Measurements from ENCODE around the gene DDN.

Gene DDN

DNA sequence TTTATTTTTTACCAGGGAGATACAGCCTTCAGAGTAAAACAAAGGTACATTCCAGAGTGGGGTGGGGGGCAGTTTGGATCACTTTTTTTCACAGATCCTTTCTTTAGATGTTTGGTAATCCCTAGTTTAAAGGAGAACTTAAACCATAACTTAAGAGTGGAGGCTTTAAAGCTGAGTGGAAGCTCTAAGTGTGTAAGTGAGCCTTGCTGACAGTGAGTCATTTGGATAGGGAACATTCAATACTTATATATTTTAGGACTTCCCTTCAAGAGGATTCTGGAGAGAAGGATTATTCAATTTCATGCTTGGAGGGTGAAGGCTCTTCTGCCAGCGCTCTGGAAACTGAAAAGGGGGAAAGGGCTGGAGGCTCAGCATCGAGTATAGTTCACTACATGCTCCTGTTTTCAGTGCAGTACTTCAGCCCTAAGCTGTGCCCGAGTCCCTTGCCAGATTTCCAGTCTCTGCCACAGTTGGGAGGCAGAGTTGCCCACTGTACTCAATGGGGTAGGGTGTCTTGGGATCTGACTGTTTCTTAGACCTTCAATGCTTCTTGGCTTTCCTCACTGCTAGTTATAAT lies 11.0 kb upstream of the DDN start:
- DNase-seq = no peak

DNA sequence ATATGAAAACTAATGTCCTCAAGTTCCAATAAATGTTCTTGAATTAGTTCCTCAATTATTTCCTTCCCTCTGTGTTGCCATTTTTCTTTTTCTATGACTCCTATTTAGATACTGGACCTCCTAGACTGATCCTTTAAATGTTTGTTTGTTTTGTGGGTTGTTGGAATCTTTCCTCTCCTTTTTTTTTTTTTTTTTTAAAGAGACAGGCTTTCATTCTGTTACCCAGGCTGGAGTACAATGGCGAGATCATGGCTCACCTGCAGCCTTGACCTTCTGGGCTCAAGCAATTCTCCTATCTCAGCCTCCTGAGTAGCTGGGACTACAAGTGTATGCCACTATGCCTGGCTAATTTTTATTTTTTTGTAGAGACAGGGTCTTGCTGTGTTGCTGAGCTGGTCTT lies 9.8 kb upstream of the DDN start:
- DNase-seq = no peak

DNA sequence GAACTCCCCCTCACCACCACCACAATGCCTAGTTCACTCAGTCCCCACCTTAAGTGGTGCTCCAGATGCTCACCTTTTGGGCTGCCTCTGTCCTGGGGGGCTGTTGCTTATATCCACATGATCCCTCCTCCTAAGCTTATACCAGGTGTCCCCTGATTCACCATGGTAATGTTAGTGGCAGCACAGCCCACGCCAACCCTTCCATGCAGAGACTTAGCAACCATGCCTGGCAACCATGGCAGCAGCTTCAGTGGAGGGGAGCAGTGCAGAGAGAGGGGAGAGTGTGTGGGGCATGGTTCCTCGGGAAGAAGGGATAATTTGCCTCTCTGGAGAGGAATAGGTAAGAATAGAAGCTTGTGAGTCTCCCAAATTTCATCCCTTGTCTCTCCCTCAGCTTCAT lies 1.2 kb upstream of the DDN start:
- DNase-seq = no peak

DNA sequence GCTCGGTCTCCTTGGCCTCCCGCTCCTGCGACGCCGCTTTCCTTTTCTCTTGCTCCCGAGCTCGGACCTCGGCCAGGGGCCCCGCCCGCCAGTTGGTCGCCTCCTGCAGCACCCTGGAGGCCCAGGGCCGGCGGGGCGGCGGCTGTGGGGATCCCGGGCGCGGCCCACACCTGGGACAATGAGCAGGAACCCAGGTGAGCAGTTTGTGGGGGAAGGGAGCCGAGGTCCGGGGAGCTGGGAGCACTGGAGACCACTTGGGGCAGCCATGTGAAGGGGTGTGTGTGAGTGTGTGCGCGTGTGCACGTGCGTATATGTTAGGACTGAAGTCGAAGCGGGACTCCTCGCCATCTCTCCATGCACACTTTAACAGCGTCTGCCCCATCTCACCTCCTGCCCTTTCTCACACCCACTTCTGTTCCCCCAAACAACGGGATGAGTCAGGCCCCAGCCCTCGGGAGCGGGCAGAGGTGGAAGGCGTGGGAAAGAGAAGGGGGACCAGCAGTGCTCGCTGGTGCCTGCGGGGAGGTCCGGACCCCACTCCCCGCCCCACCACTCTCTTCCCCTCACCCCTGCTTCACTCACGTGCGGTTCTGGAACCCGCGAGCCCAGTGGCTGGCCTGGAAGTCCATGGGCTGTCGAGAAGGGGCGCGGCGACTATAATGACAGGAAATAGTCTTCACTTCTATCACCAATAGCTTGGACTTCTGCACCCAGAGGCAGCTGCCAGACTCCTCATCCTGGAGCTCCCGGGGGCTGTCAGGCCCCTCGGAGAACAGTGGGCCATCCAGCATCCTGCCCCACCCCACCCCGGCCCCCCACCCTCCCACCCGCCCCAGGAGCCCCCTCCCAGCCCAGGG lies 450 bp downstream of the DDN start:
- peak; percentile 49 for DNase-seq

DNA sequence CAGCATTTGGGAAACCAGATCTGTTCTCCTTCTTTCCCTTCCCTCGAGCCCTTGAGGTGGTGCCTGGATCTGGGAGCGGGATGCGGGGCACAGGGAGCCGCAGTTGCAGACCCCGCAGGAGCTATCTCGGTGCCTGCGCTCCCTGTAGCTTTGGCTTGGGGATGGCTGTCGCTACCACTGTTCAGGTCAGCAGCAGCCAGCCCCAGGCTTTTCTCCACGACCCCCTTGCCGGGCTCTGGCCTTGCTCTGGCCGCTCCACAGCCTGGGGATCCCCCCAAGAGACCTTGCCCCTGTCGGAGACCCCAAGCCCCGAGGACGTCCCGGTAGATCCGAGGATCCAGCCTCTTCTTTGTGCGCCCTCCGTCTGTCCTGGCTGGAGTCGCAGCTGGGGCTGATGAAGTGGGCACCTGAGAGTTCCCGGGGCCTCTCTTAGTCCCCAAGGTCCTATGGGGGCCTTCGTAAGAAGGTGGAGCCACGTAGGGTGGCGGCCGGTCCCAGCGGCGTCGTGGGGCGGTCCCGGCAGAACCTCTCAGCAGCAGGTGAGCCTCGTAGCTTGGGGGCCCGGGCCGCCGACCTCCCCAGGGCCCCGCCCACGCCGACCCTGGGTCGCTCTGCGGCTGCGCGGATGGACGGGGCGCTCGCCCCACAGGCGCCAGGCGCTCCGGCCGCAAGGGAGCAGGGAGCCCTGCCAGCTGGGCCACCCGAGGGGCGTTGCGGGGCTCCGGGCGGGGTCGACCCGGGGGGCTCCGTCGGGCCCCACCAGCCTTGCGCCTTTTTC lies 1.3 kb downstream of the DDN start:
- peak; percentile 48 for DNase-seq

DNA sequence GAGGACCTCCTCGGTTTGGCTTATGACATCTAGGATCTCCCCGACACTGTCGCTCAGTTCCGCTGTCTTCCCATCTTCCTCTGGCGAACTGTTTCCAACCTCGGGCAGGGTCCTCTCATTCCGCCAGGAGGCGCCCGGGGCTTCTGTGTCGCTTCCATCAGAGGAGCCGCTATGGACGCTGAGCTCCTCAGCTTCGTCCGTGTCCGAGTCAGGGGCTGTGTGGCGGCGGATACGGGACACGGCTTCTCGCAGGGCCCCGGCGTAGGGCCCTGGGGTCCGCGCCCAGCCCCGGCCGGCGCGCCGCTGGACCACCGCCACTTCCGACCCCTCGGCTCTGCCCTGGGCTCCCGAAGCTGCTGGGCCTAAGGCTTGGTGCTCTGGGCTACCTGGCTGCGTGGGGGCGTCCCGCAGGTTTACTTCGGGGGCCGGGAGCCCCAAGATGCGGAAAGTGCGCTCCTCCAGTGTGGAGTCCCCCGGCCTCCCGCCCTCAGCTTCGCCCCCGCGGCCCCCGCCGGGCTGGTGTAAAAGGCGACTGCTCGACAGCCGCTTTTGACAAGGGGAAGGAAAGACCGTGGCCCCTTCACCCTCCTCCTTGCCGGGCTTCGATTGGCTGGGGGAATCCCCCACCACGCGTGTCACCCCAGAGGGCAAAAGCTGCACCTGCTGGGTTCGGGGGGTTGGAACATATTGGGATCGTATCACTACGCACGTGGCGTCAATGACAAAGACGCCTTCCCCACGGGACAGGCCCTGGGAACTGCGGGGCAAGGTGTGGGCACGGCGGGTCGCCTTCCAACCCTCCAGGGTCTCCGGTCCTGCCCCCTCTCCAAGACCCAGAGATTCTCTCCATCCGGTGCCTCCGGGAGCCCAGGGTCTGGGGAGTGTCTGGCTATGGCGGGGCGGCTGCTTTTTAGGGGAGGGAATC lies 2.1 kb downstream of the DDN start:
- peak; percentile 94 for DNase-seq

DNA sequence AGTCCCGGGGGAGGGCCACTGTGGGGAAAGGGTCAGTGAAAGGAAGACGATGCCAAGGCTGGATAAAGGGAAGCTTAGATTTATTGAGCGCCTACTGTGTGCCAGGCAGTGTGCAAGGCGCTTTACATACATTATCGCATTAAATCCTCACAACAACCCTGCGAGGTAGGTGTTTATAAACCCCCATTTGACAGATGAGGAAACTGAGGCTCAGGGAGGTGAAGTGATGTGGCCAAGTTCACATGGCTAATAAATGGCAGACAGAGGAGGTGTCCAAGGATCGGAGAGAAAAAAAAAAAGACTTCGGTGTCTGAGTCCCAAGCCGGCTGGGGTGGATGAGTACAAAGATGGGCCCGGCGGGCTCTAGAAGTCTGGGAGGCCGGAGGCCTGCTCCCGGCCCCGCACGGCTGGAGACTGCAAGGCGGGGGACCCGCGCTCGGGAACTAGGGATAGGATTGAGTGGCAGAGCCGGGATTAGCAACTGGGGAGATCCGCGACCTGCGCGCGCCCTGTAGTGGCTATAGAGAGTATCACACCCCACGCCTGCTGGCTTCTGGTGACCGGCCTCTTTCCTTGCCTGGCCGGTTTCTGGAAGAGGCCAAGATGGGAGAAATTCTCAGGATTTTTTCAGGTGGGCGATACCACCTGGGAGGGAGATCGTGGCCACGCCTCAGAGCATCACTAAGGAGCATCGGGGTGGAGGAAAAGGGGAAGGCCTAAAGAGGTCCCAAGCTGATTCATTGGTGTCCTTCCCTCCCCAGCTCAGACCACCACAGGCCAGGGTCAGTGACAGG lies 3.9 kb downstream of the DDN start:
- peak; percentile 81 for DNase-seq

DNA sequence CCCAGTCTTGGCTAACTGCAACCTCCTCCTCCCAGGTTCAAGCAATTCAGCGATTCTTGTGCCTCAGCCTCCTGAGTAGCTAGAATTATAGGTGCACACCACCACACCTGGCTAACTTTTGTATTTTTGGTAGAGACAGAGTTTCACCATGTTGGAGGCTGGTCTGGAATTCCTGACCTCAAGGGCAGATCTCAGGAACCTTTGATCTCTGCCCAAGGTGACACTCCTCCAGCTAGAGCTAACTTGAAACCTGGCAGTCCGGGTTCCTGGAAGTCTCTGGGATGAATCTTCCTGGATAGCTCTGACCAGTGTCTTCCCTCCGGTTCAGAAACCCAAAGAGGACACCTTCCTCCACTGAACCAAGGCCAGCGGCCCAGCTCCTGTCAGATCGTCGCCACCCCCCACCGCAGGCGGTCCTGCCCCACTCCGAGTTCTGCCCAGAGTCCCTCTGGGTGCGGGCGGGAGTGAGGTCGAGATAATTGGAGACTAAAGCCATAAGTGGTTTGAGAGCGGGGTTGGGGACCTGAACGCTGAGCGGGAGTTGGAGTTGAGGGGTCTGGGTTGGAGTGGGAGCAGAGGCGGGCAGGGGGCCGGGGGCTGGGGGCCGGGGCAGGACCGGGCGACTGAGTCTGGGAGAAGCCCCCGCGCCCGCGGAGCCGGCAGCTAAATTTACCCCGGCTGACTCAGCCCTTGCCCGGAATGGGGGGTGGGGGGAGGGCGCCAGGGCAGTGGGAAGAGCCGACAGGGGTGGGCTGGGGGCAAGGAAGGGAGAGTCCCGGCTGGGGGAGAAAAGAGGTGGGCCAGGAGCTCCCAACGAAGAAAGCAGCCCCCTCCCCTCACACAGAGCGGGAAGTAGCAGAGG lies 4.7 kb downstream of the DDN start:
- DNase-seq = no peak

DNA sequence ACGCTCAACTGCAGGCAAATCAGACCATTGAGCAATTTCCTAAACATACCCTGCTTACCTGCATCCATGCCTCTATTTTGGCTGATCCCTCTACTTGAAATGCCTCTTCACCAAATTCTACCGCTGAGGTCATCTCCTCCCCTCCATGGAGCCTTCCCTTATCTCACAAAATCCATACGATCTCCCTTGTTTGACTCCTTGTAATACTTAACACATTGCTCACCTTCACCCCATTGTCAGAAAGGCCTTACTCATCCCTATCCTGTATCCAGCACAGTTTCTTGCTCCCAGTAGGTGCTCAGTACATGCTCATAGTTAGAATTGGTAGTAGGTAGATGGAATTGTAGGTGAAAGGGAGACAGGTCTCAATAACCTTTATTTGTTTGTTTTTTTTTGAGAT lies 5.4 kb downstream of the DDN start:
- no peak for DNase-seq

DNA sequence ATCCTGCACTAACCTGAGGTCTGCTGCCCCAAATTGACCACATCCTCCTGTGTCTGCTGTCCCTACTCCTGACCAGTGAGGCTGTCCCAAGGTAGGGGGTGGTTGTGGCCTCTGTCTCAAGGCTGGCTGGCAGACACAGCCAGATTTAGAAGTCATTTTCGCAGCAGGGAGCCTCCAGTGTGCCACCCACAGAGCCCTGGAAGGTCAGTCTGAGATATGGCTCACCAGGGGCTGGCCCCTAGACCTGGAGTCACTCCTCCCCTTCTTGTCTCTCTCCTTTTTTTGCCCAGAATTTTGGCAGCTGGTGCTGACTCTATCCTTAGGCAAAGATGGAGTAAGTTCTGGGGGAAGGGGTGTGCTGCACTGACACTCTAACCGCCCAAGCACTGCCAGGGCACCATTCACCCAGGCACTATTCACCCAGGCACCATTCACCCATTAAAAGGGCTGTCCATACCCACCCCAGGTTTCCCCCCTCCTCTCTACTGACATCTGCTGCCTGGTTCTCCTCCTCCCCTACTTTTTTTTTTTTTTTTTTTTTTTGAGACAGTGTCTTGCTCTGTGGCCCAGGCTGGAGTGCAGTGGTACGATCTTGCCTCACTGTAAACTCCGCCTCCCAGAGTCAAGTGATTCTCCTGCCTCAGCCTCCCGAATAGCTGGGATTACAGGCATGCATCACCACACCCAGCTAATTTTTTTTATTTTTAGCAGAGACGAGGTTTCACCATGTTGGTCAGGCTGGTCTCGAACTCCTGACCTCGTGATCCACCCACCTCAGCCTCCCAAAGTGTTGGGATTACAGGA lies 7.7 kb downstream of the DDN start:
- DNase-seq = no peak

DNA sequence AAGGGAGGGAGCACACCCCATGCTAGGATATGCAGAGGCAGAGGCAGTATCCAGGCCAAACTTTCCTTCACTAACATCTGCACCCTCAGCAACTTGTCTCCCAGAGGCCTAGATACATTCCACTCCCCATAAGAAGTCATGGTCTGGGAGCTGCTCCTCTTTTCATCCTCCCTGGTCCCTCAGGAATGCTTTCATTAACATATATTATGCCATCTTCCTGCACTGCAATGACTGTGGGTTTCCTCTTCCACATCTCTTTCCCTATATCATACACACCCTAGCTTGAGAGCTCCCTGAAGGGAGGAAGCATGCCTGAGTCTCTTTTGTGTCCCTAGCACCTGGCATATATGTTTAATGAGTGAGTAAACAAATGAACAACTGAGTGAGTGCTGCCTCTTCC lies 8.6 kb downstream of the DDN start:
- no peak for DNase-seq

DNA sequence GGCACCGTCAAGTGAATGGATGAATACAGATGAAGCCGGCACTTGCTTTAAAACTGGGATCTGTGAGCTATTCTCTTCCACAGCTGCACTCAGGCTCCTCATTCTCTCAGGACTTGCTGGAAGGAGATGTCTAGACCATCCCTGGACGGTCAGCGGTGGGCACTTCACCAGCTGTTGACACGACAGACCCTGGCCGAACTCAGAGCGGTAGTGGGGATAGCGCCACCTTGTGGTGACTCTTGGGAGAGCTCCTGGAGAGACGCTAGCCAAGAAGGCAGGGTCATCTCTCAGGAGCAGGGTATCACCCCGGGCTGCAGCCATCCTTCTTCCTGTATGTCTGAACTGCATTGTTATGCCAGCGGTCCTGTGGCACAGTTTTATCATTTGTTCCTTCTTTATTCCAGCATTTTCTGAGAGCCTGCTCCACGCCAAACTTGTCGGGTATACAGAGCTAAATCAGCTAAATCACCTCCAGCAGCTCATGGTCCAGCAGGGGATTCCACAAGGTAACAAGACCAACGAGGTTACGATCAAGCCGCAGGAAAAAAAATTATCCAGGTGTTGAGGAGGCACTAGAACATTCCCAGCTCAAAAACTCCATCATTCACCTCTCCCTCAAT lies 11.0 kb downstream of the DDN start:
- DNase-seq = peak; percentile 77

DNA sequence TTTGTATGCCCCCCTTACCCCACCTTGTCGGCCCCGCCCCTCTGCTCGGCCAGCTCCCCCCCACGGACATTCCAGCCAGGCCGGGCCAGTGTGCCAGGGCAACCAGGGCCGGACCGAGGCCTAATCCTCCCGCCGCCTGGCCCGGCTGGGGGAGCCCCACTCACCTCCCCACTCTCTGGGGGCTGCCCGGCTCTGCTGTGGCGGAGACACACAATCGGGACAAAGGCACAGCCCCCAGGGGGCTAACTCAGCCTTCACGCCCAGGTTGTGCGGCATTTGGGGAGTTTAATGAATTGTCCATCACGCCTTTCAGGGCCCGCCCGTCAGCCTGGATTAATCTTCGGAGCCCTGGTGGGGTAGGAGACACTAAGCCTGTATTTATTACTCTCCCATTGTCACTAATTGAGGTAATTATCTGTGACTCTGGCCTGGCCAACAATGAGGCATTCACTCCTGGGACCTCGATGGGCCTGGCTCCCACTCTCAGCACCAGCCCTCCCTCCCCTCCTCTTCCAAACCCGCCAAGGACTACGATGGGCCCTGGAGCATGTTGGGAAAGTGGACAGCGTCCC lies 12.4 kb downstream of the DDN start:
- DNase-seq = no peak

DNA sequence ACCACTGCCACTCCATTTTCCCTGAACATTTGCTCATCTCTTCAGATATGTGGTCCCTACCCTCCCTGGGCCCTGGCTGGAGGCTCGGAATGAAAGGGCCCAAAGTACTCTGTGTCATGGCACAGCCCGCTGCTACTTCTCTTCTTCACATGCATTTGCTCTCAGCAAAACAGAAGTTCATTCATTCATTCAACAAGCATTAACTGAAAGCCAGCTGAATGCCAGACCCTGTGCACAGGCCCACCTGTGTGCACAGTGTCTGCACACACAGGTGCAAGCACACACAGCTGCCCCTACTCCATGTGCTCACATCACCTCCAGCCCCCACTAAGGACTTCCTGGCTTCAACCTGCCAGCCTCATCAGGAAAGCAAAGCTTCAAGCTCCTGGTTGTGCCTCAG lies 13.3 kb downstream of the DDN start:
- DNase-seq = no peak

DNA sequence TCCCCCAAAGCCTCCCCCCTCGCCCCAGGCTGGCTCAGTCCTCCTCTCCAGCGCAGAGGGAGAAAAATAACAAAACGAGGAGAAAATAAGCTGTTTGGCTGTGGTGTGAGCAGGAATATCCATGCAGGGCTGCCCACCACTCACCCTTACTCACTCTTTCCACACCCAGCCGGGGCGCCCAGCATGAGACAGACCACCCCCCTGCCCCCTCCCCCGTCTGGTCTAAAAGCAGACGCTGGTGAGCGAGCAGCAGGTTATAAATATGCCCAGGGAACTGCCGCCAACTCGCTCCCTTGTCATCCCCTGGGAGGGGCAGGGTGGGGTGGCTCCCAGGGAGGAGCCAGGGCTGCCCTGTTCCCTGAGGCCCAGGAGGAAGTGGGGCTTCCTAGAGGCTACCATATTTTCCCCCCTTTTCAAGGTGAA lies 13.7 kb downstream of the DDN start:
- DNase-seq = no peak

DNA sequence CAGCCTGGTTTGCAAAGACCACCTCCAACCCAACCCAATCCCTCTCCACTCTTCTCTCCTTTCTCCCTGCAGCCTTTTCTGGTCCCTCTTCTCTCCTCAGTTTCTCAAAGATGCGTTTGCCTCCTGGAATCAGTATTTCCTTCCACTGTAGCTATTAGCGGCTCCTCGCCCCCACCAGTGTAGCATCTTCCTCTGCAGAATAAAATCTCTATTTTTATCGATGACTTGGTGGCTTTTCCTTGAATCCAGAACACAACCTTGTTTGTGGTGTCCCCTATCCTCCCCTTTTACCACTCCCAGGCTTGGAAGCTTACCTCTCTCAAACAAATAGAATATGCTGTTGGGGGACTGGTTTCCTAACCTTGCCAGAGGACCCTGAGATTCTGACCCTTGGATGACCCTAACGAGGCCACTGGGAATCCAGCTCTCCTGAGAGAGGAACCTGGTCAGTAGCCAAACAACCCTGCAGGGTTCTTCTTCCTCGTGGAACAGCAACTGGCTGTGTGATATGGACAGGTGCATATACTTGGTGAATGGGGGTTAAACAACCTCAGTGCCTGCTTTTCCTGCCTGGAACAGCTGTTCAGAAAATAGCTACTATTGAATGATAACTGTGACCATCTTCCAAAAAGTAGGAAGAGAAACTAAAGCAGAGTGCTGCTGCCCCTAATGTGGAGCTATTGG lies 16.6 kb downstream of the DDN start:
- no peak for DNase-seq

DNA sequence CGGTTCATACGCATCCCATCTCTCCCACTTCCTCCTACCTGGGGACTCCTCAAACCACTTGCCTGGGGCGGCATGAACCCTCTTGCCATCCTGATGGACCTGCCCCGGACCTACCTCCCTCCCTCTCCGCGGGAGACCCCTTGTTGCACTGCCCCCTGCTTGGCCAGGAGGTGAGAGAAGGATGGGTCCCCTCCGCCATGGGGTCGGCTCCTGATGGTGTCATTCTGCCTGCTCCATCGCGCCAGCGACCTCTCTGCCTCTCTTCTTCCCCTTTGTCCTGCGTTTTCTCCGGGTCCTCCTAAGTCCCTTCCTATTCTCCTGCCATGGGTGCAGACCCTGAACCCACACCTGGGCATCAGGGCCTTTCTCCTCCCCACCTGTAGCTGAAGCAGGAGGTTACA lies 17.4 kb downstream of the DDN start:
- DNase-seq = no peak

DNA sequence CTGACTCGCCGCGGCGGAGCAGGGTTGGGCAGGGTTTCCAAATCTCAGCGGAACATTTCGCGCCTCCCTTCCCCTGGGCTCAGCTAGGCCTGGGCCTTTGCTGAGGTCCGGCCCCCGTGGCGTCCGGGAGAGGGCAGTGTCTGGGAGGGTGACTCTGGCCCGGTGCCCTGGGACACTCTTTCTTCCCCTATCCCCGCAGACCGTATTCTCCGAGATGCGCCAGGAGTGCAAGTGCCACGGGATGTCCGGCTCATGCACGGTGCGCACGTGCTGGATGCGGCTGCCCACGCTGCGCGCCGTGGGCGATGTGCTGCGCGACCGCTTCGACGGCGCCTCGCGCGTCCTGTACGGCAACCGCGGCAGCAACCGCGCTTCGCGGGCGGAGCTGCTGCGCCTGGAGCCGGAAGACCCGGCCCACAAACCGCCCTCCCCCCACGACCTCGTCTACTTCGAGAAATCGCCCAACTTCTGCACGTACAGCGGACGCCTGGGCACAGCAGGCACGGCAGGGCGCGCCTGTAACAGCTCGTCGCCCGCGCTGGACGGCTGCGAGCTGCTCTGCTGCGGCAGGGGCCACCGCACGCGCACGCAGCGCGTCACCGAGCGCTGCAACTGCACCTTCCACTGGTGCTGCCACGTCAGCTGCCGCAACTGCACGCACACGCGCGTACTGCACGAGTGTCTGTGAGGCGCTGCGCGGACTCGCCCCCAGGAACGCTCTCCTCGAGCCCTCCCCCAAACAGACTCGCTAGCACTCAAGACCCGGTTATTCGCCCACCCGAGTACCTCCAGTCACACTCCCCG lies 18.0 kb downstream of the DDN start:
- no peak for DNase-seq

All from hematopoietic multipotent progenitor cell treated with erythropoietin and hydrocortisone succinate and interleukin-3 and kit ligand, for 6 days (in vitro differentiated cells).